ENCODE measurements around the gene SGPP2. TPM values are rescaled to one million over a fixed set of nuclear protein-coding genes. Genes with fewer than 3 reads are reported as not detected.
"Not testable (repeated sequence)": the region's sequence is repeated elsewhere in the genome, so short reads cannot be mapped to it uniquely, and the experiment has no call there.

SGPP2 gene
- total RNA-seq, 2 donors from 2014 or later = 3.3 to 3.7 TPM

- peaks cover 5% of the 10 kb centered on the region for H3K4me1 ChIP-seq (replicated peaks)
- no peak overlapping the region for H3K27ac ChIP-seq
- no peak overlapping the region for H3K4me3 ChIP-seq
Observed at GRCh38 chr2:222575618-222576017, 151.3 kb downstream of the SGPP2 start.

GRCh38 chr2:222576171-222577081, 152.1 kb downstream of the SGPP2 start:
- no peaks in the 10 kb centered on the region for H3K36me3 ChIP-seq
- TF ChIP-seq, protein P1, sequence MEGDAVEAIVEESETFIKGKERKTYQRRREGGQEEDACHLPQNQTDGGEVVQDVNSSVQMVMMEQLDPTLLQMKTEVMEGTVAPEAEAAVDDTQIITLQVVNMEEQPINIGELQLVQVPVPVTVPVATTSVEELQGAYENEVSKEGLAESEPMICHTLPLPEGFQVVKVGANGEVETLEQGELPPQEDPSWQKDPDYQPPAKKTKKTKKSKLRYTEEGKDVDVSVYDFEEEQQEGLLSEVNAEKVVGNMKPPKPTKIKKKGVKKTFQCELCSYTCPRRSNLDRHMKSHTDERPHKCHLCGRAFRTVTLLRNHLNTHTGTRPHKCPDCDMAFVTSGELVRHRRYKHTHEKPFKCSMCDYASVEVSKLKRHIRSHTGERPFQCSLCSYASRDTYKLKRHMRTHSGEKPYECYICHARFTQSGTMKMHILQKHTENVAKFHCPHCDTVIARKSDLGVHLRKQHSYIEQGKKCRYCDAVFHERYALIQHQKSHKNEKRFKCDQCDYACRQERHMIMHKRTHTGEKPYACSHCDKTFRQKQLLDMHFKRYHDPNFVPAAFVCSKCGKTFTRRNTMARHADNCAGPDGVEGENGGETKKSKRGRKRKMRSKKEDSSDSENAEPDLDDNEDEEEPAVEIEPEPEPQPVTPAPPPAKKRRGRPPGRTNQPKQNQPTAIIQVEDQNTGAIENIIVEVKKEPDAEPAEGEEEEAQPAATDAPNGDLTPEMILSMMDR (IDR thresholded peaks at IDR 0.05) = no peak
- H3K9me3 ChIP-seq = no peaks in the 10 kb centered on the region
- 68% methylated on average over 7 of the region's 7 CpGs for WGBS
- DNase-seq (ENCODE audit: low spot score) = no peak
- H3K4me3 ChIP-seq = no peak overlapping the region
- intact Hi-C loops (cut with DNase I) = no loop called here
- H3K4me1 ChIP-seq (replicated peaks) = peaks cover 5% of the 10 kb centered on the region
- H3K27ac ChIP-seq = no peak overlapping the region
- no peaks in the 10 kb centered on the region for H3K27me3 ChIP-seq (replicated peaks; ENCODE audit: insufficient read depth)

More at GRCh38 chr2:222575618-222576017, 151.3 kb downstream of the SGPP2 start:
- 88% methylated on average over 2 of the region's 2 CpGs for WGBS
- TF ChIP-seq POLR2AphosphoS5 (IDR thresholded peaks at IDR 0.05) (no peak), POLR2A (IDR thresholded peaks at IDR 0.05) (no peak)
- TF ChIP-seq, protein P1 (IDR thresholded peaks at IDR 0.05) = no peak
- intact Hi-C loops (cut with DNase I) = no loop called here
- H3K9me3 ChIP-seq = no peaks in the 10 kb centered on the region
- no peaks in the 10 kb centered on the region for H3K36me3 ChIP-seq
- no peaks in the 10 kb centered on the region for H3K27me3 ChIP-seq (replicated peaks; ENCODE audit: insufficient read depth)
- no peak for DNase-seq (ENCODE audit: low spot score)

- no peaks in the 10 kb centered on the region for H3K27me3 ChIP-seq (replicated peaks; ENCODE audit: insufficient read depth)
- H3K4me3 ChIP-seq = no peak overlapping the region
- TF ChIP-seq POLR2AphosphoS5 (IDR thresholded peaks at IDR 0.05) (no peak), POLR2A (IDR thresholded peaks at IDR 0.05) (no peak)
- TF ChIP-seq, protein P1 (IDR thresholded peaks at IDR 0.05) = no peak
- no peaks in the 10 kb centered on the region for H3K9me3 ChIP-seq
- intact Hi-C loops (cut with DNase I) = no loop called here
- H3K4me1 ChIP-seq (replicated peaks) = peaks cover 4% of the 10 kb centered on the region
- DNase-seq (ENCODE audit: low spot score) = no peak
- no peaks in the 10 kb centered on the region for H3K36me3 ChIP-seq
- WGBS = 81% methylated on average over 3 of the region's 3 CpGs
- H3K27ac ChIP-seq = no peak overlapping the region
Observed at GRCh38 chr2:222577341-222577740, 153.0 kb downstream of the SGPP2 start.

DNA sequence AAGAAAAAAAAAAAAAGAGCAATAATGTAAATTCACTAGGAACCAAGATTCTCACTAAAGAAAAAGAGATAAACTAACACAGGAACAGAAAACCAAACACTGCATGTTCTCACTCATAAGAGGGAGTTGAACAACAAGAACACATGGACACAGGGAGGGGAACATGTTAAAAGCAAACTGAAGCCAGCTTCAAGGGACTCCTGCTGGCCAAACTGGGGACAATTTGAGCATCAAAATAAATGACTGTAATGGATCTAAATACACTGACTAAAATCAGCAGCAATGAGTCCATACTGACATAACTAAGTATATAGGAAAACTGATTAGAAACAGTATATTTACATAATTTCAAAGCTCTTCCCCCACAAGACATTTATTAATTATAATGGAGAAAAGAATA, 158.6 kb downstream of the SGPP2 start:
- DNase-seq (ENCODE audit: low spot score) = no peak
- no peaks in the 10 kb centered on the region for H3K9me3 ChIP-seq
- intact Hi-C loops (cut with DNase I) = no loop called here
- TF ChIP-seq, protein P1 (IDR thresholded peaks at IDR 0.05) = peak in 1 of 4 experiments; percentile 12
- TF ChIP-seq POLR2AphosphoS5 (IDR thresholded peaks at IDR 0.05) = no peak
- H3K27ac ChIP-seq = no peak overlapping the region
- no peak overlapping the region for H3K4me3 ChIP-seq
- no peaks in the 10 kb centered on the region for H3K27me3 ChIP-seq (replicated peaks; ENCODE audit: insufficient read depth)
- no peaks in the 10 kb centered on the region for H3K36me3 ChIP-seq
- H3K4me1 ChIP-seq (replicated peaks) = no peaks in the 10 kb centered on the region

DNA sequence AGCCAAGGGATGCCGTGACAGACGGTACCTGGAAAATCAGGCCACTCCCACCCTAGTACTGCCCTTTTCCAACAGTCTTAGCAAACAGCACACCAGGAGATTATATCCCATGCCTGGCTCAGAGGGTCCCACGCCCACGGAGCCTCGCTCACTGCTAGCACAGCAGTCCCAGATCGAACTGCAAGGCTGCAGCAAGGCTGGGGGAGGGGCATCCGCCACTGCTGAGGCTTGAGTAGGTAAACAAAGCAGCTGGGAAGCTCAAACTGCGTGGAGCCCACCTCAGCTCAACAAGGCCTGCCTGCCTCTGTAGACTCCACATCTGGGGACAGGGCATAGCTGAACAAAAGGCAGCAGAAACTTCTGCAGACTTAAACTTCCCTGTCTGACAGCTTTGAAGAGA, 160.2 kb downstream of the SGPP2 start:
- H3K27ac ChIP-seq; H3K36me3 ChIP-seq; DNase-seq (ENCODE audit: low spot score); H3K4me3 ChIP-seq; intact Hi-C loops (cut with DNase I); H3K4me1 ChIP-seq (replicated peaks); H3K27me3 ChIP-seq (replicated peaks; ENCODE audit: insufficient read depth); H3K9me3 ChIP-seq: not testable (repeated sequence)
- WGBS = 97% methylated on average over 8 of the region's 8 CpGs
